ENCODE measurements around the gene POPDC2.

Gene POPDC2

DNA sequence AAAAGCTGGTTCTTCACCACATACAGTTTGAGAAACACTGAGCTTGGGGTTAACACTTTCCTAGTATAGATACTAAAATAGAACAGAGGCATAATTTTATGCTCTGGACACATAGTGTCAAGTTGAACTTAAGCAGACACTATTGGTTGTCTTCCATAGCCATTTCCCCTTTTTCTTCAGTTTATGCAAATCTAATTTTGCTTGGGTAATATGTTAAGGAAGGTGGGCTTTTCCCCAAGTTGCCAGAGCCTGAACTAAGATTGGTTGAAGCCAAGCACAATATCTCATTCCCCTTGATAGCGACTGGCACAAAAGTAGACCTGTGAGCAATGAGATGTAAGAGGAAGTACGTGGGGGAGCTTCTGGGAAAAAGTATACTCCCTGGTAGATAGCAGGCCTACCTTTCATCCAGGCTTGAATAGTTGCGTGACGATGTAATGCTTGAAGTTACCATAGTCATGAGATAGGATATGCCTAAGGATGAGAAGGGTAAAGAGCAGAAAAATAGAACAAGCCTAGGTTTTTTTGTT, 4.5 kb upstream of the POPDC2 start:
- peaks cover 16% of the 10 kb centered on the region for H3K36me3 ChIP-seq (ENCODE audit: insufficient read depth, low read depth, low read length)
- no peaks in the 10 kb centered on the region for H3K9me3 ChIP-seq (ENCODE audit: insufficient read depth, low read depth, low read length)
- no peaks in the 10 kb centered on the region for H3K4me1 ChIP-seq (ENCODE audit: insufficient read depth, low read length)
- no peak overlapping the region for H3K27ac ChIP-seq (ENCODE audit: low read length)
- H3K4me3 ChIP-seq (ENCODE audit: low read length) = no peak overlapping the region
- H3K9ac ChIP-seq (ENCODE audit: low read depth, low read length) = no peak overlapping the region
- H3K27me3 ChIP-seq (ENCODE audit: insufficient read depth, low read length) = no peaks in the 10 kb centered on the region

DNA sequence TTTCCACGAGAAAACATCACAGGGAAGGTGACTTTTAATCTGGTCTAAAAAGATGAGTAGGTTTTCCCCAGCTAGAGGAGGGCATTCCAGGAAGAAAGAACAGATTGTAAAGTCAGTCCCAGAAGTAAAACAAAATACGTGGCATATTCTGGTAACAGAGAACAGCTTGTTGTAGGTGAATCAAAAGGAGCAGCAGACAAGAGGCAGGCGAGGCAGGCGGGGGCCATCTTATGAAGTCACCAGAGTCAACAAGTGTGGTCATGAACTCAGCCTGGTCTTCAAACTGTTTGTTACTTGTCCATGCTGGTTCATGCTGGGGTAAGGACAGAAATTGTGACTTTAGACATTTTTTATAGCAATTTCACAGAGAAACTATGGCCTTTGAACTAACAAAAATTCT, 4.0 kb upstream of the POPDC2 start:
- H3K36me3 ChIP-seq (ENCODE audit: insufficient read depth, low read depth, low read length) = peaks cover 11% of the 10 kb centered on the region
- H3K4me1 ChIP-seq (ENCODE audit: insufficient read depth, low read length) = no peaks in the 10 kb centered on the region
- H3K9ac ChIP-seq (ENCODE audit: low read depth, low read length) = no peak overlapping the region
- no peak overlapping the region for H3K4me3 ChIP-seq (ENCODE audit: low read length)
- no peaks in the 10 kb centered on the region for H3K9me3 ChIP-seq (ENCODE audit: insufficient read depth, low read depth, low read length)
- no peak overlapping the region for H3K27ac ChIP-seq (ENCODE audit: low read length)
- no peaks in the 10 kb centered on the region for H3K27me3 ChIP-seq (ENCODE audit: insufficient read depth, low read length)

DNA sequence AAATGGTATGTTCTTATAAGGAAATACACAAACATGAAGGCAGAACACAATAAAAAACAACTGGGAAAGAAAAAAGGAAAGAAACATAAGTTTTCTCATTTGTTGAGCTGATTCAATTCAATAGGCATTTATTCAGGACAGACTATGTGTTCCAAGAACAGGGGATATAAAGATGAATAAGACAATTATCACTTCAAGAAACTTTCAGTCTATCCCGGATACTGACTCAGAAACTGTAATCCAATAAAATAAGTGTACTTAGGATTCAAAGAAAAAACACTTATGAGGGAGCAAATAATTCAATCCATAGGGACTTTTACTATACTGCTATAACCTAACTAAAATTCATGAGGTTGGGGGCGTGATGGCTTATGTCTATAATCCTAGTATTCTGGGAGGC, 3.5 kb upstream of the POPDC2 start:
- H3K36me3 ChIP-seq (ENCODE audit: insufficient read depth, low read depth, low read length) = peaks cover 6% of the 10 kb centered on the region
- no peaks in the 10 kb centered on the region for H3K4me1 ChIP-seq (ENCODE audit: insufficient read depth, low read length)
- no peak overlapping the region for H3K27ac ChIP-seq (ENCODE audit: low read length)
- H3K27me3 ChIP-seq (ENCODE audit: insufficient read depth, low read length) = no peaks in the 10 kb centered on the region
- H3K4me3 ChIP-seq (ENCODE audit: low read length) = no peak overlapping the region
- no peaks in the 10 kb centered on the region for H3K9me3 ChIP-seq (ENCODE audit: insufficient read depth, low read depth, low read length)
- H3K9ac ChIP-seq (ENCODE audit: low read depth, low read length) = no peak overlapping the region

DNA sequence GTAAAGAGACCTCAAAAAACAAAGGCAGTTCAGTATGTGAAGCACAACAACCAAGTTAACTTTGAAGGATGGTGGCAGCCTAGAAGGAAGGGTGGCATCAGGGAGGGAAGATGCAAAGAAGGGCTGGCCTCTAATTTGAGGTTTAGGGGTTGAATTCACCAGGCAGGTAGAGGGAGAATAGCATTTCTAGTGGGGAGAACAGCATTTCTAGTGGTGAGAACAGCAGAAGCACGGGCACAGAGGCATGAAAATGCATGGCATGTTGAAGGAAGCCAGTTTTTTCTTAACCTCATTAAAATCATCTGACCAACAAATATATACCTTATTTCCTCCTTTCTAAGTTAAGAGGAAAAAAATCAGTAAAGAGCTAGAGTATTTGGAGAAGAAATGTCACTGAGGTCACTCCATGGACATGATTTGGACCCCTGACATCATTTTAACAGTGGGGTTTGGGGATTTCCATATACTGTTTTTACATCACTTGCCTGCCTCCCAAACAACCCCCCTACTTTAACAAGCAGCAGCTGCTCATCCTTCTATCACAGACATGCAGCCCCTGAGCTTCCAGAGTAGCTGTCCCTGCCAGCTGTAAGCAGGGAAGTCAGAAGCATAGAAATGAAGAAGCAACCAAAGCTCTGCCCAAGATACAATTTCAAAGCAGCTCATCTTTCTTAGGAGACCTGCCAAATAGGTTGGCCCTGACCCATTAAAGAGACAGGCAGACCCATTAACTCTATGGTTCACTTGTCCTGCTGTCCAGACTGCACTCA, 2.4 kb upstream of the POPDC2 start:
- Histone ChIP-seq H3K9ac (ENCODE audit: low read depth, low read length) (no peak overlapping the region), H3K36me3 (ENCODE audit: insufficient read depth, low read depth, low read length) (no peaks in the 10 kb centered on the region), H3K4me3 (ENCODE audit: low read length) (no peak overlapping the region), H3K4me1 (ENCODE audit: insufficient read depth, low read length) (no peaks in the 10 kb centered on the region), H3K27me3 (ENCODE audit: insufficient read depth, low read length) (no peaks in the 10 kb centered on the region), H3K27ac (ENCODE audit: low read length) (no peak overlapping the region), H3K9me3 (ENCODE audit: insufficient read depth, low read depth, low read length) (no peaks in the 10 kb centered on the region)

DNA sequence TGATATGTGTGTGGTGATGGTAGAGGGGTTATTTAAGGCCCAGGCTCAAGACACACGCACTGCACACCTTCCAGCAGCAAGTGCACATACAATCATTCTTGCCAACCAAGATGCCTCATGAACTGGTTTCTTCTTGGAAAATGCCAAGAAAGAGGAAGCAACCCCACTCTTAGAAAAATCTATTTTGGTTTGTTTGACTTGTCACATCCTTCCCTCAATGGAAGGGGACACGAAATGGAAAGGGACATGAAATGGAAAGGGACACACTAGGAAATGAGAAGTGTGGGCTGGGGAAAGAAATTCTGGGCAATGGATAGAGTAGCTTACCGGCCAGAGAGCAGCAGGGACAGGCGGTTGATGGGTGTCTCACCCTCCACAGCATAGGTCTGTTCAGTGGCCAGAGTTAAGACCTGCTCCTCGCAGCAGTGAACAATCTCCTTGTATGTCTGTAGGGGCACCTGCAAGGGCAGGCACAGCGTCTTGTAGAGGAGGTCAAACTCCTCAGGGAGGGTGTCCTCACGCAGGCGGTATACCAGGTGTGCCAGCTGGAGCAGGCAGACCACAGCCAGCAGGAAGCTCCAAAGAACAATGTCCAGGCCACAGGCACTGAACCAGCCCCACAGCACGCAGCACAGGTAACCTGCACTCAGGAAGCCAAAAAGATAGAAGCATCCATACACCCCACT, 640 bp downstream of the POPDC2 start:
- no peaks in the 10 kb centered on the region for H3K27me3 ChIP-seq (ENCODE audit: insufficient read depth, low read length)
- H3K4me3 ChIP-seq (ENCODE audit: low read length) = no peak overlapping the region
- H3K4me1 ChIP-seq (ENCODE audit: insufficient read depth, low read length) = no peaks in the 10 kb centered on the region
- no peaks in the 10 kb centered on the region for H3K36me3 ChIP-seq (ENCODE audit: insufficient read depth, low read depth, low read length)
- H3K27ac ChIP-seq (ENCODE audit: low read length) = no peak overlapping the region
- H3K9me3 ChIP-seq (ENCODE audit: insufficient read depth, low read depth, low read length) = no peaks in the 10 kb centered on the region
- H3K9ac ChIP-seq (ENCODE audit: low read depth, low read length) = no peak overlapping the region

DNA sequence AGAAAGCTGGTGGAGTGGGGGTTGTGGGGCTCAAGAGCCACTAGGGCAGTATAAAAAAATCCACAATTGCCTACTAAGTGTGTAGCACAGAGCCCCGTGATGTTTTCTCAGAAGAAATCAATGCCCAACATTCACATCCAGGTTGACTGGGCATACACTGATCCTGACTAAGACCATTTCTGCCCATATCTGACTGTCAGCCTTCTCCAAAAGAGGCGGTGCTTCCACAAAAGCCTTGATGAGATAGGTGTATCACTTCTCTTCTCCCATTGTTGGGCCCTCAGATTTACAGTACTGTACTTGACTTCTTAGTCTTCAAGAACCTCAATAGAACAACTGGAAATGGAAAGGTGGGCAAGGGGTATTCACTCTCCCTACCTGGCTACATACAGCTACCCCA, 1.4 kb downstream of the POPDC2 start:
- Histone ChIP-seq H3K4me3 (ENCODE audit: low read length) (no peak overlapping the region), H3K4me1 (ENCODE audit: insufficient read depth, low read length) (no peaks in the 10 kb centered on the region), H3K9me3 (ENCODE audit: insufficient read depth, low read depth, low read length) (no peaks in the 10 kb centered on the region), H3K27me3 (ENCODE audit: insufficient read depth, low read length) (no peaks in the 10 kb centered on the region), H3K9ac (ENCODE audit: low read depth, low read length) (no peak overlapping the region), H3K36me3 (ENCODE audit: insufficient read depth, low read depth, low read length) (no peaks in the 10 kb centered on the region), H3K27ac (ENCODE audit: low read length) (no peak overlapping the region)

DNA sequence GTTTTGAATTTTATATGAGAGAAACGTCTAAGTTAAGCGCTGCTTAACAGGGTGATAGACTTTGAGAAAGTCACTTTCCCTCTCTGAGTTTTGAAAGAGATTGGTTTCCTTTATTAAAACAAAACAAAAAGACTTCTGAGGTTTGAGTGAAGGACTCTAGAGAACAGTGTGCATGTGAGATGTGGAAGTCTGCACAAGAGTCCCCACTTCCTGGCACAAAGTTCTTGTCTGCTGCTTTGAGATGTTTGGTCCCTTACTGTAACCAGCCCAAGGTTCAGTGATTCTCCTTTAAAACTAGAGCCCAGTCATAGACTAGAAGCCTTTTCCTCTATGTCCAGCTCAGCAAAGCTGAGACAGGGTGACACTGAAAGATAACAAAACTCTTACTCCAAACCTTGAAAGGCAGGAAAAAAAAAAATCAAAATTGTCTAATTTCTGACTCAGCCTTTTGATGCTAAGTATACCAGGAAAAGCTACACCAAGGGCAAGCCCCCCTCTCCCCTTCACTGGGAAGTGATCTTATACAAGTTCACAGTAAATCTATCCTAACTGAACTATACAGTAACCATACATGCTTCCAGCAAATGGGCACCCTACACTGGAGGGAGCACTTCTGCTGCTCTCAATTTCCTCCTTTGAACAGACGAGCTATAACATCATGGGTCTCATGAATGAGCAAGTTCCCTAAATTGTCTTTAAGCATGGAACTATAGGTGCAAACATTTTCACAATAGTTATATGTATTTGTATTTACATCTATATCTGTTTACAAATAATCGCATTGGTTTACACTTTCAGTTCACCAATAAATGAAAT, 2.3 kb downstream of the POPDC2 start:
- Histone ChIP-seq H3K9me3 (ENCODE audit: insufficient read depth, low read depth, low read length) (no peaks in the 10 kb centered on the region), H3K4me1 (ENCODE audit: insufficient read depth, low read length) (no peaks in the 10 kb centered on the region), H3K36me3 (ENCODE audit: insufficient read depth, low read depth, low read length) (no peaks in the 10 kb centered on the region), H3K4me3 (ENCODE audit: low read length) (no peak overlapping the region), H3K9ac (ENCODE audit: low read depth, low read length) (no peak overlapping the region), H3K27ac (ENCODE audit: low read length) (no peak overlapping the region), H3K27me3 (ENCODE audit: insufficient read depth, low read length) (no peaks in the 10 kb centered on the region)

DNA sequence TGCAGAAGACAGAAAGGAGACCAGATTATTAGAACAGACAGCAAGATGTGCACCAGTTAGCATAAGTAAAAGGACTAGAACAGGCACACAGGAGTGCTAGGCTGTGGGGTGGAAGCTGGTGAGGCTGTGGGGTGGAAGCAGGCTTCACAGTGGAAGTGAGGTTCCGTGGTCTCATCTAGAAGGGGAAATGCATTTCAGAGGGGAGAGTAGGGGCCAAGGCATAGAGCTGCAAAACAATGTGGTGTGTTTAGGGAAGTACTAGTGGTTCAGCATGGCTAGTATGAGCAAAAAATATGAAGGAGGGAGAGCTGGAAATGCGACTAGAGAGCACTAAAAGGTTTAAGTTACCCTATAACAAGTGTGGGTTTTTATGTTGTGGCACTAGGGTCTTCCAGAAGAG, 6.5 kb downstream of the POPDC2 start:
- H3K4me1 ChIP-seq (ENCODE audit: insufficient read depth, low read length) = no peaks in the 10 kb centered on the region
- no peaks in the 10 kb centered on the region for H3K36me3 ChIP-seq (ENCODE audit: insufficient read depth, low read depth, low read length)
- no peaks in the 10 kb centered on the region for H3K27me3 ChIP-seq (ENCODE audit: insufficient read depth, low read length)
- no peak overlapping the region for H3K9ac ChIP-seq (ENCODE audit: low read depth, low read length)
- H3K27ac ChIP-seq (ENCODE audit: low read length) = no peak overlapping the region
- H3K4me3 ChIP-seq (ENCODE audit: low read length) = no peak overlapping the region
- no peaks in the 10 kb centered on the region for H3K9me3 ChIP-seq (ENCODE audit: insufficient read depth, low read depth, low read length)

DNA sequence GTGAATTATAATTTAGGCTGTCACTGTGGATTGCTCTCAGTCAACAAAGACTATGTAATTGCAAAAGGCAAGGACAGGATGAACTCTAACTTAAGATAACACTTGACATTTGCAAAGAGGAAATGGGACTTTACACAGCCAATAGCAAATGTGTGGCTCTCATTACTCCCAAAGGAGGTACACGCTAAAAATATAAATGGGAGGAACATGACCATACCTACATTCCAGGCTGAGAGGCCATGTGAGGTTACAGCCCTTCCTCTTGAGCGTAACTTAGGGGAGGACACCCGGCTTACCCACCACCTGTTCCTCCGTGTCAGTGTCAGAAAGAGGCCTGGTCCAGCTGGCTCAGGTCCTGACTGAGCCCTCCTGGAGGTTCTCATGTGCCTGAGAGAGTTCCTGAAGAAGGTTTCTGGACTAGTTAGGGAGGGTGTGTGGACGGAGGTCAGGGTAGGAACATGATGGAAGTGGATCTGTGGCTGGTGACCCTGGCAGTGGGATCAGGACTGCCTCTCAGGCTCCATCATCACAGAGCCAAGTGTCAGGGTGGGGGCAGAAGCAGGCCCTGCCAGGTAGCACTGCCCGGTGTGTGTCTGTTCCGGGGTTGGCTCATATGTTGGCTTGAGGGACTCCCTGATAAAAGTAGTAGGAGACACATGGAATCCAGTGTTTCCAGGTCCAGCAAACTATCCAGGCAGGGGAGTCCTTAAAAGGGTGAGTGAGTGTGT, 7.9 kb downstream of the POPDC2 start:
- no peaks in the 10 kb centered on the region for H3K27me3 ChIP-seq (ENCODE audit: insufficient read depth, low read length)
- H3K9ac ChIP-seq (ENCODE audit: low read depth, low read length) = no peak overlapping the region
- H3K4me3 ChIP-seq (ENCODE audit: low read length) = no peak overlapping the region
- H3K9me3 ChIP-seq (ENCODE audit: insufficient read depth, low read depth, low read length) = no peaks in the 10 kb centered on the region
- H3K36me3 ChIP-seq (ENCODE audit: insufficient read depth, low read depth, low read length) = no peaks in the 10 kb centered on the region
- H3K4me1 ChIP-seq (ENCODE audit: insufficient read depth, low read length) = peaks cover 4% of the 10 kb centered on the region
- H3K27ac ChIP-seq (ENCODE audit: low read length) = no peak overlapping the region

DNA sequence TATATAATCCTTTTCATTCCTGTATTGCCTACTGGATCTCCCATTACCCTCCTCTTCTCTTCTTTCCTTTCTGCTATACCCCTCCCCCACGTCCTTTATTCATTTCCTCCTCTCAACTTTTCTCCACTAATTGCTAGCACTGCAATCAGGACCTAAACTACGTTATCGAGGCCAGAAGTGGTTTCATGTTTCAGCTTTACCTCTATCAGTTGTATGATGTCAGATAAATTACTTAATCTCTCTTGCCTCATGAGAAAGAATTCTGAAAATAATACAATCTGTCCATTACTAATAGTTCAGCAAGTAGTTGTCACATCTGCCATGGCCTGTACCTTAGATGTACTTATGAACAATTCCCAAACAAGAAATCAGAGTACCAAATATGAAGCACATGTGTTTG, 10.6 kb downstream of the POPDC2 start:
- Histone ChIP-seq H3K4me3 (ENCODE audit: low read length) (no peak overlapping the region), H3K27me3 (ENCODE audit: insufficient read depth, low read length) (no peaks in the 10 kb centered on the region), H3K27ac (ENCODE audit: low read length) (no peak overlapping the region), H3K36me3 (ENCODE audit: insufficient read depth, low read depth, low read length) (no peaks in the 10 kb centered on the region), H3K9me3 (ENCODE audit: insufficient read depth, low read depth, low read length) (no peaks in the 10 kb centered on the region), H3K4me1 (ENCODE audit: insufficient read depth, low read length) (peaks cover 10% of the 10 kb centered on the region), H3K9ac (ENCODE audit: low read depth, low read length) (no peak overlapping the region)

DNA sequence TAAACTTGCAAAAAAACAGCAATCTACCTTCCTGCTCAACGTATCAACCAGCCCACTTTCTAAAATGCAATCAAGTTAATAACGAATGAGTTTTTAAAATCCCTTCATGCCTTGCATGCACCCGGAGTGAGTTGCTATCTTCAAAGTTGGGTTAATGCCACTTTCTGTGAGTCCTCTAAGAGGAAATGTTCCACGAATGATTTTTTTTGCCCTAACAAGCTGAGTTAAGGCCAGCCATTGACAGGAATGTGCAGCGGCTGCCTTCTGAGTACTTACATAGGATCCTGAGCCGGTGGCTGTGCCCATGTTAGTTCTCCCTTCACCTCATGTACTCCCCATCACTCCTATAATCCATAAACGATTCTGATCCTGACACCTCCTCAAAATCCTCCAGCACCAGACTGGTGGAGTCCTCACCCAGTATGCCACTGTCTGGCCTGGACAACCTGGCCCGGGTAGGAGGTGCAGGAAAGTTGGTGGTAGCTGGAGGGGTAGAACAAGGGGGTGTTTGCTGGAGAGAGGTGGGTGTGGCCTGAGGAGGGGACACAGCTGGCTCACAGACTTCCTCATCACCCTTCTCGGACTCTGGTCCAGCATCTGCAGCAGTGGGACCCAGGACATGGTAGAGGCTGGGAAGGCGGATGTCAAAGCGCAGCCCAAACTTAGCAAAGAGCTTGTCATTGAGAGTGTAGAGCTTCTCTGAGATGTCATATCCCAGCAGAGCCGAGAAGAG, 12.4 kb downstream of the POPDC2 start:
- H3K9ac ChIP-seq (ENCODE audit: low read depth, low read length) = no peak overlapping the region
- H3K9me3 ChIP-seq (ENCODE audit: insufficient read depth, low read depth, low read length) = no peaks in the 10 kb centered on the region
- peaks cover 10% of the 10 kb centered on the region for H3K4me1 ChIP-seq (ENCODE audit: insufficient read depth, low read length)
- H3K36me3 ChIP-seq (ENCODE audit: insufficient read depth, low read depth, low read length) = no peaks in the 10 kb centered on the region
- H3K4me3 ChIP-seq (ENCODE audit: low read length) = no peak overlapping the region
- H3K27ac ChIP-seq (ENCODE audit: low read length) = no peak overlapping the region
- no peaks in the 10 kb centered on the region for H3K27me3 ChIP-seq (ENCODE audit: insufficient read depth, low read length)

Data from iPS-20b (cell line).